GM12801 (cell line): ENCODE data around the gene CTDP1.

Source experiments
- CTCF ChIP-seq: IDR thresholded peaks from one replicate; pipeline ENCODE4 v1.5.1; 2011; ENCODE audit warnings: control low read depth; ENCODE audit not compliant: insufficient read length; ENCODE audit errors: extremely low read depth

CTDP1 gene

GRCh38 chr18:79799619-79800370, 120.2 kb downstream of the CTDP1 start:
- no peak for TF ChIP-seq CTCF

- TF ChIP-seq CTCF: no peak
These were observed 121.0 kb downstream of the CTDP1 start for GRCh38 chr18:79800371-79801180.

GRCh38 chr18:79801217-79801616, 121.6 kb downstream of the CTDP1 start:
- TF ChIP-seq CTCF: no peak

- TF ChIP-seq CTCF: no peak
These were observed 122.0 kb downstream of the CTDP1 start for GRCh38 chr18:79801641-79802040.

GRCh38 chr18:79802298-79802697, 122.7 kb downstream of the CTDP1 start:
- no peak for TF ChIP-seq CTCF

- no peak for TF ChIP-seq CTCF
These were observed 124.0 kb downstream of the CTDP1 start for GRCh38 chr18:79803611-79804051.
